Left colon (tissue), 2 donors: ENCODE results near the gene FAR2. TPM values are rescaled to one million over a fixed set of nuclear protein-coding genes. Genes with fewer than 3 reads are reported as not detected.
A peak's percentile ranks its signal among the peaks of the same experiment; 100 is the strongest.

ENCODE experiments used
- ATAC-seq: fragments of 200-7000 bp; cut with Tn5 transposase; one replicate; pipeline ENCODE4 v1.9.1; 2020; ENCODE audit warnings: mild to moderate bottlenecking, moderate library complexity
- DNase-seq, 2 donors: peaks; one replicate each; pipeline ENCODE4 v3.0.0-alpha.2; 2020
- intact Hi-C, 2 donors: fragments of 100-400 bp; cut with DNase I in 1 of 2; cut with micrococcal nuclease in 1 of 2; formaldehyde crosslinking; loops; one replicate each; pipeline versions ENCODE4 v1.11.2 to v1.14.0; 2022; cut with DNase I, micrococcal nuclease
- total RNA-seq, 2 donors: library from RNA; stranded (reverse); fragmentation: NEBNext Ultra II Directional; extraction: Animal tissue kit (Norgen Biotek cat#: 25700); gene quantifications; one replicate each; pipeline ENCODE4 v1.2.1, GENCODE V29; 2021
- donor health status: DM: no; HTN: no; CAD: no.
- donor health status: DM: yes; HTN: yes; CAD: no.

Gene FAR2
- total RNA-seq, 2 donors from 2014 or later = 72.8 to 73.2 TPM

DNA sequence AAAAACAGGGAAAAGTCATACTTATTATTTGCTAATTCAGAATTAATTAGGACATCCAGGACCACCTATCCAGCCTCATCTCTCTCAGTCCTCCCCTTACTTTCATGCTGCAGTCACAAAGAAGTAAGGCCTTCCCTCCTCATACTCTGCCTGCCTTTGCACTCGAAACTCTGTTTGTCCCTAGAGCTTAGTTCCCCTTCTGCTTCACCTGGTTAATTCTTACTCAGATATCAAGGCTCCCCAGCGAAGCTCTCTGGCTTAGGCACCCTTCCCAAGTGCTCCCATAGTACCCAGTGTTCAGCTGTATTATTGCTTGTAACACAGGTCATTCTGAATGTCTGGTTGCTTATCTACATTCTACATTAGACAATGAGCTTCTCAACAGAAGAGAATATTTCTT lies 150.6 kb downstream of the FAR2 start:
- DNase-seq = no peak
- intact Hi-C loops = no loop called here
- no peak for ATAC-seq

DNA sequence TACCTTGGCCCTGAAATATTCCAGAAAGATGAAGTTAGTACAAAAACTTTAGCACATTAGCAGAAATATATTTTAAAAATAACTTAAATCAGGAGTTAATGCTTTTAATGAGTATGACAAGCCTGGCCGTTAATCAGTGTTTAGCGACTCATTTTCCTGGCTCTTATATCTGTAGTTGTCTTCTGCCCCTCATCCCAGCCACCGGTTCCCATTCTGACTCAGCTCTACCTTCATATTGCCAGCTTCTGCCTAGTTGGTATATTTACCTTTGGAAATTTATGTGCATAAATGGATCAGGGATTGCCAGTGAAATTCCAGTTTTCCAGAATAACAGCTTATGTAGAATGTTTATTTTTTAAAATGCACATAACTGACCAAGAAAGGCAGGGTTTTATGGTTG lies 152.0 kb downstream of the FAR2 start:
- intact Hi-C loops = no loop called here
- ATAC-seq = no peak
- no peak for DNase-seq

- ATAC-seq (no peak), DNase-seq (no peak)
- intact Hi-C loops = no loop called here
Measured at GRCh38 chr12:29304388-29304787, 155.3 kb downstream of the FAR2 start.

GRCh38 chr12:29306266-29306665 lies 157.2 kb downstream of the FAR2 start:
- ATAC-seq (no peak), DNase-seq (no peak)
- intact Hi-C loops = no loop called here

DNA sequence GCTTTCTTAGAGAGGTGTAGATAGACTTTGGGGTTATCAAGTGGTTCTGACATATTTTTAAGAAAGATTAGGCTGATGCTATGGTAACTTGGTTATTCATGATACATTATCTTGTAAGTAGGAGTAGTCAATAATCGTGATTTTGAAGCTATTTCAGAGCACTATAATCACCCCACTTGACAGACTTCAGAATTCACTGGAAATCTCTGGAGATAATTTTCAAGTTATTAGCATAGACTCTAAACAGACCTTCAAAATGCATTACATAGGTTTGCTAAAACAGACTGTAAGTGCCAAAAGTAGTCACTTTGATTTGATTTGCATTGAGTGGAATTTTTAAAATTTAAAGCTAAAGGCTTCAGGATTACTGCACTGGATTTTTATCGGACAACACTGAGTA lies 157.6 kb downstream of the FAR2 start:
- ATAC-seq = no peak
- intact Hi-C loops = no loop called here
- DNase-seq = no peak

GRCh38 chr12:29309320-29309902 lies 160.3 kb downstream of the FAR2 start:
- DNase-seq = no peak
- intact Hi-C loops = no loop called here
- ATAC-seq = no peak

GRCh38 chr12:29310899-29311298 lies 161.8 kb downstream of the FAR2 start:
- intact Hi-C loops = no loop called here
- ATAC-seq = peak; percentile 88

DNA sequence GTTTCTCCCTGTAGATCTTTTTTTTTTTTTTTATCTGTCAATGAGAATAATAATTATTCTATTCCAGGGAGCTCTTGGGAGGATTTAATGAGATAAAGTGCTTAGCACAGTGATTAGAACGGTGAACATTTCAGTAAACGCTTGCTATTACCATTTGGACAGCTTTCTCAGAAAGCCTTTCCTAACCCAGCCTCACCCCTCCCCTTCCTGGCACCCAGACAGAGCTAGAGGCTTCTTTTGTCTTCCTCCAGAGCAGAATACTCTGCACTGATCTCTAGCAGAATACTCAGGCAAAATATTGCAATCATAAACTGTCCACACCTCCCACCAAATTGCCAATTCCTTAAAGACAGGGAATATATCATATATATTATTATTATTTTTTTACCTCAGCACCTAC lies 165.3 kb downstream of the FAR2 start:
- intact Hi-C loops = no loop called here
- DNase-seq = no peak
- ATAC-seq = no peak

More at GRCh38 chr12:29310899-29311298, 161.8 kb downstream of the FAR2 start:
- DNase-seq = no peak

GRCh38 chr12:29316752-29317151 lies 167.7 kb downstream of the FAR2 start:
- ATAC-seq (no peak), DNase-seq (no peak)
- intact Hi-C loops = loop anchor here in 1 of 2 donors (5.0 kb wide), 1 partner anchor 244 kb away; no protein-coding TSS in a partner anchor

GRCh38 chr12:29317556-29318363 lies 168.7 kb downstream of the FAR2 start:
- intact Hi-C loops = loop anchor here in 1 of 2 donors (5.0 kb wide), 1 partner anchor 245 kb away; no protein-coding TSS in a partner anchor
- DNase-seq (peak; percentile 31), ATAC-seq (peak; percentile 95)

DNA sequence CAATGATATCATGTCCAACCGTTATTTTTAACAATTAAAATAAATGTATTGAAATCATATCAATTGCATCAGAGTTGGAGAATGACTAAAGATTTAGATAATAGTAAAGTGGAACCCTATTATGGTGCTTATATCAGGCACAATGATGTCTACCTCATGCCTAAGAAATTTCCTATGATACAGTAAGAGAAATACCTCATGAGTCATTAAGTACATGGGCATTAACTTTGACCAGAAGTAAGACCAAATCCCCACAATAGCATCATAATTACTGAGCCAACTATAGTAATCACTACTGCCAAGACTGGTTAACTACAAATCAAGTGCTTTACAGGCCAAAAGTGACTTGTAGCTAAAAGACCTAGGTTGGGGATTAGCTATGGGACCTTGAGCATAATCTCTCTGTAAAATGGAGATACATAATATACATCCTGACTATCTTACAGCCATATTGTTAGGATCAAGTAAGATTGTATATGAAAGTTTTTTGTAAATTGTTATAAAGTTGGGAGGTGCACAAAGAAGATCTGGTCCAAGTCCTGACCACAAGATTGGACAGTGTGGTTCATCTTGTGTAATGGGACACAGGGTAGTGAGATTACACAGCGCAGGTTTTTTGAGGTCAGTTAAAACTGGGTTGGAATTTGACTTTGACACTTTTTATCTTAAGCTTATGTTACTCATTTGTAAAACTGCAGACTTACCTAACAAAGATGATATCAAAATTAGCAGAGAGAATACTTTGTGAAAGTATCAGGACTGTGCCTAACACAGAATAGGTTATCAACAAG lies 171.4 kb downstream of the FAR2 start:
- DNase-seq = no peak
- ATAC-seq = no peak
- intact Hi-C loops = no loop called here

- ATAC-seq (peak; percentile 79), DNase-seq (no peak)
- intact Hi-C loops = no loop called here
Measured at GRCh38 chr12:29322157-29322556, 173.1 kb downstream of the FAR2 start.

GRCh38 chr12:29329411-29329810 lies 180.3 kb downstream of the FAR2 start:
- DNase-seq = no peak
- intact Hi-C loops = no loop called here
- no peak for ATAC-seq

- ATAC-seq (no peak), DNase-seq (no peak)
- intact Hi-C loops = no loop called here
Measured at GRCh38 chr12:29333178-29333577, 184.1 kb downstream of the FAR2 start.

DNA sequence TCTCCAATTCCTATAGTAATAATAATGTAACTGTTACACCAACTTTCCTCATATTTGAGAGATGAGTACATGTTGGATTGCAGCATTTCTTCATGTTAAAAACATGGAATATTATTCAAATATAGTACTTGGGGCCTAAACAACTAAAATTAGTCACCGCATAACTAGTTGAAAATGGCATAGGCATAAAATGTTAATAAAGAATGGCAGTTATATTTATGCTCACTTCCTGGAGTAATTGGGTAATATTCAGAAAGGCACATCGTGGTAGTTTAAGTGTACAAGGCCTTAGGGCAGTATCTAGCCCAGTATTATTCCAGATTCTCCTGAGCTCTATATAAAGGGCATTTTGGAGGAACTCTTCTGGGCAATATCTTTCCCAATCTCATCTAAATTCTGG lies 185.9 kb downstream of the FAR2 start:
- intact Hi-C loops = no loop called here
- ATAC-seq (no peak), DNase-seq (no peak)

- intact Hi-C loops = no loop called here
- no peak for ATAC-seq
Measured at GRCh38 chr12:29337325-29337724, 188.2 kb downstream of the FAR2 start.

GRCh38 chr12:29343022-29343799 lies 194.1 kb downstream of the FAR2 start:
- ATAC-seq = no peak
- no peak for DNase-seq
- intact Hi-C loops = no loop called here

More at GRCh38 chr12:29337325-29337724, 188.2 kb downstream of the FAR2 start:
- DNase-seq = no peak

DNA sequence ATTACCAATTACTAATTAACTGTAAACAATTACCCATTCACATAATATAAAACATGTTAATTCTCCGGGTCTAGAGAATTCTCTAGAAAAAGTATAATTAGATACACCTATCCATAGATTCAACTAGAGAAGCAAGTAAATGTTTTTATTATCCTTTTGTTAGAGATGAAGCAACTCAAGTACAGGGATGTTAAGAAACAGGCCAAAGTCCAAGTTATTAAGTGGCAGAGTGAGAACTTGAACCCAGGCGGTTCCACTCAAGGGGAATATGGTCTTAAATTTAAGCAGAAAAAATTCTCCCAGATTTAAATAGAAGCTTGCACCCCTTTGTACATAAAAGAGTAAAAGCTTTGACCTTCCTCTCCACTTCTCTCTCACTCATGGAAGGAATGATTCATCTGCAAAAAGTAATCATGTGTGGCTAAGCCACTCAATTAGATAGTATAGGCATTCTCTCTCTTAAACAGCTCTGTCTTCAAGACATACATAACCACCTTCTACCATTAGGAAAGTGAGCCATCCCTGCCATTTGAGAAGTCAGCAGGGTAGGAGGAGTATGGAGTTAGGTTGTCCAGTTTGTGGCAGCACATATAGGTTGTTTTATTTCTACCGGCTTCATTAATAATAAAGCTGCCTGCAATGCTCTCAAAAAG lies 197.8 kb downstream of the FAR2 start:
- ATAC-seq (peak; percentile 92), DNase-seq (no peak)
- intact Hi-C loops = no loop called here
